ENCODE measurements around the gene ZNF236.

DNA sequence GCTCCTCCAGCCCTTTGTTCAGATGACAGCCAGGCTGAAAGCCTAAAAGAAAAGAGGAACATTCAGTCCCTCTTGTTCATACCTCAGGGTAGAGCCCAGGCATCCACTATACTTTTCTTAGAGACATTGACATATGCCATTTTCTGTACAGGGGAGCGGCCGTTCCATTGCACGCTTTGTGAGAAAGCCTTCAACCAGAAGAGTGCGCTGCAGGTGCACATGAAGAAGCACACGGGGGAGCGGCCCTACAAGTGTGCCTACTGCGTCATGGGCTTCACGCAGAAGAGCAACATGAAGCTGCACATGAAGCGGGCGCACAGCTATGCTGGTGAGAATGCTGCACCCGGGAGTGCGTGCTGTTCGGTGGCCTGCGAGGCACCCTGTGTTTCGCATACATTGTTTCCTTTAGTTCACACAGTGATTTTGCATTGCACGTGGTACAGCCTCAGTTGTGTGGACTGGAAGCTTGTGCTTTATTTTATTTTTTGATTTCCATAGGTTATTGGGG lies 138.2 kb downstream of the ZNF236 start:
- TF ChIP-seq, protein P1, sequence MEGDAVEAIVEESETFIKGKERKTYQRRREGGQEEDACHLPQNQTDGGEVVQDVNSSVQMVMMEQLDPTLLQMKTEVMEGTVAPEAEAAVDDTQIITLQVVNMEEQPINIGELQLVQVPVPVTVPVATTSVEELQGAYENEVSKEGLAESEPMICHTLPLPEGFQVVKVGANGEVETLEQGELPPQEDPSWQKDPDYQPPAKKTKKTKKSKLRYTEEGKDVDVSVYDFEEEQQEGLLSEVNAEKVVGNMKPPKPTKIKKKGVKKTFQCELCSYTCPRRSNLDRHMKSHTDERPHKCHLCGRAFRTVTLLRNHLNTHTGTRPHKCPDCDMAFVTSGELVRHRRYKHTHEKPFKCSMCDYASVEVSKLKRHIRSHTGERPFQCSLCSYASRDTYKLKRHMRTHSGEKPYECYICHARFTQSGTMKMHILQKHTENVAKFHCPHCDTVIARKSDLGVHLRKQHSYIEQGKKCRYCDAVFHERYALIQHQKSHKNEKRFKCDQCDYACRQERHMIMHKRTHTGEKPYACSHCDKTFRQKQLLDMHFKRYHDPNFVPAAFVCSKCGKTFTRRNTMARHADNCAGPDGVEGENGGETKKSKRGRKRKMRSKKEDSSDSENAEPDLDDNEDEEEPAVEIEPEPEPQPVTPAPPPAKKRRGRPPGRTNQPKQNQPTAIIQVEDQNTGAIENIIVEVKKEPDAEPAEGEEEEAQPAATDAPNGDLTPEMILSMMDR (IDR thresholded peaks at IDR 0.05; ENCODE audit: insufficient read depth, low read depth, low read length): no peak
- no peak for TF ChIP-seq EZH2 (IDR thresholded peaks at IDR 0.05; ENCODE audit: insufficient read depth, low read length)
